ENCODE results near the gene TNRC18.

GRCh38 chr7:5429857-5430611 lies 6.4 kb upstream of the TNRC18 start:
- TF ChIP-seq ZNF274 (IDR thresholded peaks at IDR 0.05; ENCODE audit: borderline replicate concordance, extremely low read depth, low read length) = no peak
- no peak for TF ChIP-seq POLR2A (IDR thresholded peaks at IDR 0.05; ENCODE audit: control extremely low read depth in 1 of 2, low read depth in 2 of 2, low read length in 2 of 2)
- TF ChIP-seq CTCF (IDR thresholded peaks at IDR 0.05; ENCODE audit: control extremely low read depth in 1 of 3, insufficient read depth in 1 of 3, low read depth in 1 of 3, low read length in 3 of 3) = no peak
- TF ChIP-seq TCF12 (IDR thresholded peaks at IDR 0.05; ENCODE audit: low read depth, low read length) = no peak
- TF ChIP-seq RFX5 (IDR thresholded peaks at IDR 0.05; ENCODE audit: borderline replicate concordance, low read depth, low read length) = no peak
- no peak for TF ChIP-seq TEAD4 (IDR thresholded peaks at IDR 0.05; ENCODE audit: low read depth, low read length)
- TF ChIP-seq CBX8 (IDR thresholded peaks at IDR 0.05; ENCODE audit: borderline replicate concordance, low read depth, low read length) = no peak
- TF ChIP-seq KDM4A (IDR thresholded peaks at IDR 0.05; ENCODE audit: low read depth, low read length, severe bottlenecking) = no peak
- no peak for TF ChIP-seq CHD7 (IDR thresholded peaks at IDR 0.05; ENCODE audit: insufficient replicate concordance, low read length)
